Measurements from ENCODE around the gene ANK3.

- TF ChIP-seq ZNF232 (CRISPR knock-in tag; IDR thresholded peaks at IDR 0.05) = no peak
- no peak for TF ChIP-seq CTCF (IDR thresholded peaks at IDR 0.05)
- TF ChIP-seq E2F1 (CRISPR knock-in tag; IDR thresholded peaks at IDR 0.05) = no peak
- TF ChIP-seq KAT7 (CRISPR knock-in tag; IDR thresholded peaks at IDR 0.05; ENCODE audit: borderline replicate concordance) = no peak
- TF ChIP-seq NR3C1 (CRISPR knock-in tag; conservative IDR thresholded peaks at IDR 0.05; ENCODE audit: low read depth) = no peak
- no peak for TF ChIP-seq ETV6 (CRISPR knock-in tag; IDR thresholded peaks at IDR 0.05)
- TF ChIP-seq ATF3 (CRISPR knock-in tag; conservative IDR thresholded peaks at IDR 0.05) = no peak
- no peak for TF ChIP-seq ATF2 (CRISPR knock-in tag; IDR thresholded peaks at IDR 0.05; ENCODE audit: borderline replicate concordance, low read depth)
- no peak for TF ChIP-seq ATF6 (CRISPR knock-in tag; IDR thresholded peaks at IDR 0.05)
These were observed 109.2 kb downstream of the ANK3 start for GRCh38 chr10:60280475-60280874.

Data from WTC11 (cell line).